Endothelial cell of umbilical vein (primary cell): ENCODE measurements around the gene S100A11. TPM values are rescaled to one million over a fixed set of nuclear protein-coding genes. Genes with fewer than 3 reads are reported as not detected.

ENCODE experiments used
- BruUV-seq: library from RNA; stranded (reverse); fragments of 400-500 nt; replicated peaks from 2 replicates; lab custom pipeline; 2021; lab: Mats Ljungman, UMichigan
- CTCF ChIA-PET: fragments of 300-600, 350-600 bp; sonication (Branson Sonifier 250); formaldehyde crosslinking; loops from one replicate; lab custom pipeline; 2021; ENCODE audit warnings: antibody characterized with exemption, inconsistent platforms; lab: Charles Lee
- POLR2A ChIA-PET: fragments of 300-600, 350-600 bp; sonication (Branson Sonifier 250); formaldehyde crosslinking; loops from one replicate; lab custom pipeline; 2021; ENCODE audit warnings: antibody characterized with exemption, inconsistent platforms; lab: Charles Lee
- DNase-seq: peaks from one replicate; pipeline ENCODE4 v3.0.0-alpha.2; 2011; ENCODE audit warnings: low read depth, low spot score
- FAIRE-seq: peaks from 2 replicates; lab custom pipeline; 2011; peaks lifted over from hg19 to GRCh38; lab: Jason Lieb, UNC
- H2AFZ ChIP-seq: 2 replicates; pipeline ENCODE4 v1.6.0; 2012; ENCODE audit warnings: low read depth, low read length, control low read depth, inconsistent platforms
- H3K27ac ChIP-seq: 2 replicates; pipeline ENCODE4 v1.5.1; 2011; ENCODE audit warnings: low read depth, mild to moderate bottlenecking, control low read depth, low read length, moderate library complexity; ENCODE audit not compliant: insufficient read depth
- H3K27me3 ChIP-seq, 2 experiments: 2 replicates each; pipeline versions ENCODE4 v1.6.0 to v1.6.1; 2011; ENCODE audit warnings: low read length in 2 of 2, mixed read lengths in 1 of 2; ENCODE audit not compliant: control insufficient read depth in 2 of 2, insufficient read depth in 2 of 2
- H3K36me3 ChIP-seq, 2 experiments: 2 replicates in 1 of 2; 3 replicates in 1 of 2; pipeline ENCODE4 v1.5.1; 2011; ENCODE audit warnings: low read length in 2 of 2, mild to moderate bottlenecking in 1 of 2, moderate library complexity in 1 of 2; ENCODE audit not compliant: control insufficient read depth in 2 of 2, insufficient read depth in 2 of 2; ENCODE audit errors: extremely low read depth in 1 of 2
- H3K4me1 ChIP-seq: 3 replicates; pipeline ENCODE4 v1.5.1; 2011; ENCODE audit warnings: mild to moderate bottlenecking, low read length; ENCODE audit not compliant: control insufficient read depth, insufficient read depth; ENCODE audit errors: extremely low read depth
- H3K4me2 ChIP-seq: 2 replicates; pipeline ENCODE4 v1.6.1; 2011; ENCODE audit warnings: low read length, control low read depth, mixed read lengths; ENCODE audit not compliant: insufficient read depth
- H3K4me3 ChIP-seq, 3 experiments: fragments of 200-600 bp in 1 of 3; sonication (generic), shearing (Covaris generic) in 1 of 3; replicated peaks in 1 of 3; 2 replicates each; pipeline ENCODE4 v1.5.1; 2011 to 2016; ENCODE audit warnings: control low read depth in 3 of 3, low read length in 3 of 3, mild to moderate bottlenecking in 2 of 3, inconsistent platforms in 1 of 3, low read depth in 1 of 3, moderate library complexity in 1 of 3; ENCODE audit not compliant: insufficient read depth in 1 of 3
- H3K79me2 ChIP-seq: 2 replicates; pipeline ENCODE4 v1.6.0; 2012; ENCODE audit warnings: low read length, inconsistent platforms; ENCODE audit not compliant: control insufficient read depth, insufficient read depth
- H3K9ac ChIP-seq: replicated peaks from 2 replicates; pipeline ENCODE3; 2011; ENCODE audit warnings: low read length, control low read depth; ENCODE audit not compliant: insufficient read depth; ENCODE audit errors: extremely low read depth
- H3K9me1 ChIP-seq: replicated peaks from 3 replicates; pipeline ENCODE4 v1.6.0; 2011; ENCODE audit warnings: mild to moderate bottlenecking, low read length; ENCODE audit not compliant: control insufficient read depth, insufficient read depth; ENCODE audit errors: extremely low read depth
- H3K9me3 ChIP-seq: replicated peaks from 2 replicates; pipeline ENCODE4 v1.5.1; 2012; ENCODE audit warnings: low read length, inconsistent platforms; ENCODE audit not compliant: control insufficient read depth, insufficient read depth
- H4K20me1 ChIP-seq: replicated peaks from 2 replicates; pipeline ENCODE3; 2011; ENCODE audit warnings: mild to moderate bottlenecking, low read length; ENCODE audit not compliant: control insufficient read depth, insufficient read depth; ENCODE audit errors: extremely low read depth
- CTCF ChIP-seq, 2 donors: IDR thresholded peaks; 1 replicate in 1 of 2; 2 replicates in 1 of 2; pipeline ENCODE4 v1.5.1; 2011; ENCODE audit warnings: low read length in 2 of 2, mild to moderate bottlenecking in 2 of 2, moderate library complexity in 2 of 2, control low read depth in 1 of 2, inconsistent platforms in 1 of 2, low read depth in 1 of 2; ENCODE audit not compliant: insufficient read depth in 1 of 2; ENCODE audit errors: extremely low read depth in 1 of 2
- EZH2 ChIP-seq: IDR thresholded peaks from 2 replicates; pipeline ENCODE4 v1.6.1; 2012; ENCODE audit warnings: borderline replicate concordance, low read depth, mild to moderate bottlenecking, moderate library complexity, low read length, inconsistent platforms; ENCODE audit not compliant: severe bottlenecking
- FOS ChIP-seq: IDR thresholded peaks from 2 replicates; pipeline ENCODE4 v1.6.1; 2011; ENCODE audit warnings: mild to moderate bottlenecking, low read length, moderate library complexity, borderline replicate concordance; ENCODE audit not compliant: insufficient read depth
- GATA2 ChIP-seq: IDR thresholded peaks from 2 replicates; pipeline ENCODE4 v1.7.0; 2011; ENCODE audit warnings: low read depth, mild to moderate bottlenecking, moderate library complexity, mixed read lengths, low read length; ENCODE audit not compliant: insufficient read length, insufficient read depth
- JUN ChIP-seq: IDR thresholded peaks from 2 replicates; pipeline ENCODE4 v1.6.1; 2011; ENCODE audit warnings: borderline replicate concordance, low read depth; ENCODE audit not compliant: insufficient read length, insufficient read depth
- MYC ChIP-seq: IDR thresholded peaks from one replicate; pipeline ENCODE4 v1.6.1; 2011; ENCODE audit warnings: mild to moderate bottlenecking, low read depth, low read length
- POLR2A ChIP-seq: IDR thresholded peaks from 2 replicates; pipeline ENCODE4 v1.6.1; 2012; ENCODE audit warnings: low read depth, mild to moderate bottlenecking, control low read depth, low read length
- POLR2AphosphoS5 ChIP-seq: IDR thresholded peaks from 2 replicates; pipeline ENCODE4 v1.6.1; 2012; ENCODE audit warnings: low read depth, mild to moderate bottlenecking, control low read depth, low read length, moderate library complexity; ENCODE audit not compliant: insufficient read depth
- dilution Hi-C: fragments of 300-500 bp; cut with MboI; formaldehyde crosslinking; loops from one replicate; pipeline ENCODE4 v1.15.0; 2019; ENCODE audit warnings: low sequenced_read_pairs; ENCODE audit not compliant: extremely low pct_ligation_motif_present
- intact Hi-C: fragments of 100-400 bp; cut with micrococcal nuclease; formaldehyde crosslinking; loops from one replicate; pipeline ENCODE4 v1.10.0; 2022
- polyA plus RNA-seq, 4 experiments: library from polyadenylated mRNA; depleted of rRNA in 3 of 4; stranded (reverse) in 3 of 4; unstranded in 1 of 4; fragments of >200 nt; gene quantifications; 2 replicates each; pipeline versions ENCODE4 v1.2.1 to v1.2.3, GENCODE V29; 2011 to 2012; ENCODE audit warnings: missing spikeins in 1 of 4
- total RNA-seq: library from RNA; stranded (reverse); gene quantifications from 2 replicates; pipeline ENCODE4 v1.2.3, GENCODE V29; 2021
- TF ChIP-seq, protein P1 (sequence below): IDR thresholded peaks from 2 replicates; pipeline ENCODE4 v1.6.1; 2011; ENCODE audit not compliant: insufficient read depth, insufficient read length

The S100A11 gene
- total and polyA plus RNA-seq, 2 donors (not counting 3 experiments of a cell fraction or from before 2014, with no cell fraction given), result 497 to 505 TPM

DNA sequence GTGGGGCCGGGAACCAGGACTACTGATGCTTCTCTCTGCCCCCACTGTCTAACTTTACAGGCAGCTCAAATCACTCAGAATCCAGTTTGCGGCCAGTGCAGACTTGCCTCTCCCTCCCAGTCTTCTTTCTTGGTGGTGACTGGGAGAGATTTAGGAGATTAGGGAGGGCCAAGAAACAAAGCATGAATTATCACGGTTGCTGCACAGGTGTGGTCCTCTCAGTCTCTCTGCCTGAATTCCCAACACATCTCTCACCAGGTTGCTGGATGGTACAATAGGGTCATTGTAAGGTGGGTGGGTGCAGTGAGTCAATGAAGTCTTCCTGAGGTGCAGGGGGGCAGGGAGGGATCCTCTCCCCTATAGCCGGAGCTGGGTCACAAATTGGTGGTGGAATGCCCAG lies 12.6 kb downstream of the S100A11 start:
- no peak overlapping the region for H3K4me3 ChIP-seq
- dilution Hi-C loops (loop anchor here (25.0 kb wide), 1 partner anchor 112 kb away; the partner anchor contains the start of gene THEM4), intact Hi-C loops (no loop called here)
- H2AFZ ChIP-seq, result no peak overlapping the region
- H3K9ac ChIP-seq, result no peak overlapping the region
- peaks cover 17 to 24% of the 10 kb centered on the region in 2 experiments for H3K27me3 ChIP-seq
- no peak overlapping the region for H3K27ac ChIP-seq
- DNase-seq (no peak), FAIRE-seq (no peak)
- H3K4me2 ChIP-seq, result no peak overlapping the region
- H3K4me1 ChIP-seq, result no peaks in the 10 kb centered on the region
- H4K20me1 ChIP-seq, result no peaks in the 10 kb centered on the region
- H3K36me3 ChIP-seq, result no peaks in the 10 kb centered on the region
- BruUV-seq, result no TSS peak
- POLR2A ChIA-PET, result no interaction called here
- H3K9me1 ChIP-seq, result no peaks in the 10 kb centered on the region
- CTCF ChIA-PET, result interaction anchor here (1.0 to 1.2 kb wide), 2 partner anchors 9 to 22 kb away, joined by 3 read pairs; no protein-coding TSS in a partner anchor
- TF ChIP-seq POLR2AphosphoS5 (no peak), FOS (no peak), JUN (no peak), MYC (no peak), EZH2 (no peak), GATA2 (no peak), CTCF (IDR thresholded peaks at IDR 0.05; ENCODE audit: extremely low read depth in 1 of 2, insufficient read depth in 1 of 2, low read depth in 1 of 2, low read length in 2 of 2) (no peak), POLR2A (no peak)
- TF ChIP-seq, protein P1, sequence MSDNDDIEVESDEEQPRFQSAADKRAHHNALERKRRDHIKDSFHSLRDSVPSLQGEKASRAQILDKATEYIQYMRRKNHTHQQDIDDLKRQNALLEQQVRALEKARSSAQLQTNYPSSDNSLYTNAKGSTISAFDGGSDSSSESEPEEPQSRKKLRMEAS, result no peak
- no peaks in the 10 kb centered on the region for H3K9me3 ChIP-seq
- H3K79me2 ChIP-seq, result no peaks in the 10 kb centered on the region
